Measurements from ENCODE around the gene SCARB1. TPM values are rescaled to one million over a fixed set of nuclear protein-coding genes. Genes with fewer than 3 reads are reported as not detected.

Gene SCARB1
- total RNA-seq, 2 experiments from 2014 or later: 18.2 to 18.3 TPM

- intact Hi-C loops (cut with micrococcal nuclease): no loop called here
- no peak overlapping the region for H3K27ac Mint-ChIP-seq
- DNase-seq: no peak
- H3K27me3 Mint-ChIP-seq (ENCODE audit: low read depth): no peaks in the 10 kb centered on the region
- no peak overlapping the region for H3K4me3 Mint-ChIP-seq
- no peaks in the 10 kb centered on the region for H3K9me3 Mint-ChIP-seq
- H3K4me1 Mint-ChIP-seq (ENCODE audit: low read depth): no peaks in the 10 kb centered on the region
- H3K36me3 Mint-ChIP-seq (ENCODE audit: low read depth): peaks cover 23% of the 10 kb centered on the region
- CTCF ChIA-PET: no interaction called here
Measured at GRCh38 chr12:124817076-124818000, 46.3 kb downstream of the SCARB1 start.

- Mint-ChIP-seq H3K9me3 (no peaks in the 10 kb centered on the region), H3K36me3 (ENCODE audit: low read depth) (peaks cover 24% of the 10 kb centered on the region), H3K4me1 (ENCODE audit: low read depth) (no peaks in the 10 kb centered on the region), H3K4me3 (no peak overlapping the region), H3K27me3 (ENCODE audit: low read depth) (no peaks in the 10 kb centered on the region), H3K27ac (no peak overlapping the region)
- intact Hi-C loops (cut with micrococcal nuclease): no loop called here
- DNase-seq: no peak
- CTCF ChIA-PET: no interaction called here
Measured at GRCh38 chr12:124816295-124816854, 47.3 kb downstream of the SCARB1 start.

GRCh38 chr12:124814741-124815613, 48.7 kb downstream of the SCARB1 start:
- DNase-seq: no peak
- no peaks in the 10 kb centered on the region for H3K4me1 Mint-ChIP-seq (ENCODE audit: low read depth)
- H3K36me3 Mint-ChIP-seq (ENCODE audit: low read depth): peaks cover 24% of the 10 kb centered on the region
- intact Hi-C loops (cut with micrococcal nuclease): no loop called here
- H3K4me3 Mint-ChIP-seq: no peak overlapping the region
- no peaks in the 10 kb centered on the region for H3K27me3 Mint-ChIP-seq (ENCODE audit: low read depth)
- no peak overlapping the region for H3K27ac Mint-ChIP-seq
- CTCF ChIA-PET: no interaction called here
- no peaks in the 10 kb centered on the region for H3K9me3 Mint-ChIP-seq

- no peaks in the 10 kb centered on the region for H3K27me3 Mint-ChIP-seq (ENCODE audit: low read depth)
- H3K9me3 Mint-ChIP-seq: no peaks in the 10 kb centered on the region
- CTCF ChIA-PET: interaction anchor here (0.6 kb wide), 1 partner anchor 13 kb away, joined by 3 read pairs; no protein-coding TSS in a partner anchor
- no peaks in the 10 kb centered on the region for H3K4me1 Mint-ChIP-seq (ENCODE audit: low read depth)
- H3K4me3 Mint-ChIP-seq: no peak overlapping the region
- DNase-seq: no peak
- no peak overlapping the region for H3K27ac Mint-ChIP-seq
- intact Hi-C loops (cut with micrococcal nuclease): no loop called here
- H3K36me3 Mint-ChIP-seq (ENCODE audit: low read depth): peaks cover 24% of the 10 kb centered on the region
Measured at GRCh38 chr12:124813782-124814181, 49.9 kb downstream of the SCARB1 start.

GRCh38 chr12:124812979-124813378, 50.7 kb downstream of the SCARB1 start:
- Mint-ChIP-seq H3K27ac (no peak overlapping the region), H3K36me3 (ENCODE audit: low read depth) (peaks cover 24% of the 10 kb centered on the region), H3K27me3 (ENCODE audit: low read depth) (no peaks in the 10 kb centered on the region), H3K4me1 (ENCODE audit: low read depth) (no peaks in the 10 kb centered on the region), H3K9me3 (no peaks in the 10 kb centered on the region), H3K4me3 (no peak overlapping the region)
- intact Hi-C loops (cut with micrococcal nuclease): no loop called here
- CTCF ChIA-PET: no interaction called here
- no peak for DNase-seq

- intact Hi-C loops (cut with micrococcal nuclease): no loop called here
- Mint-ChIP-seq H3K36me3 (ENCODE audit: low read depth) (peaks cover 24% of the 10 kb centered on the region), H3K4me3 (no peak overlapping the region), H3K27me3 (ENCODE audit: low read depth) (no peaks in the 10 kb centered on the region), H3K27ac (no peak overlapping the region), H3K9me3 (no peaks in the 10 kb centered on the region), H3K4me1 (ENCODE audit: low read depth) (no peaks in the 10 kb centered on the region)
- DNase-seq: no peak
- CTCF ChIA-PET: interaction anchor here (0.6 kb wide), 1 partner anchor 420 kb away, joined by 4 read pairs; no protein-coding TSS in a partner anchor
Measured at GRCh38 chr12:124812356-124812755, 51.3 kb downstream of the SCARB1 start.

GRCh38 chr12:124811633-124812032, 52.0 kb downstream of the SCARB1 start:
- no peaks in the 10 kb centered on the region for H3K4me1 Mint-ChIP-seq (ENCODE audit: low read depth)
- H3K9me3 Mint-ChIP-seq: no peaks in the 10 kb centered on the region
- no peak overlapping the region for H3K4me3 Mint-ChIP-seq
- intact Hi-C loops (cut with micrococcal nuclease): no loop called here
- H3K27ac Mint-ChIP-seq: no peak overlapping the region
- no peak for DNase-seq
- CTCF ChIA-PET: interaction anchor here (0.7 kb wide), 1 partner anchor 11 kb away, joined by 3 read pairs; no protein-coding TSS in a partner anchor
- H3K36me3 Mint-ChIP-seq (ENCODE audit: low read depth): peaks cover 25% of the 10 kb centered on the region
- no peaks in the 10 kb centered on the region for H3K27me3 Mint-ChIP-seq (ENCODE audit: low read depth)

- CTCF ChIA-PET: interaction anchor here (0.6 kb wide), 1 partner anchor 143 kb away, joined by 3 read pairs; no protein-coding TSS in a partner anchor
- H3K27me3 Mint-ChIP-seq (ENCODE audit: low read depth): no peaks in the 10 kb centered on the region
- peaks cover 22% of the 10 kb centered on the region for H3K36me3 Mint-ChIP-seq (ENCODE audit: low read depth)
- no peaks in the 10 kb centered on the region for H3K4me1 Mint-ChIP-seq (ENCODE audit: low read depth)
- H3K27ac Mint-ChIP-seq: no peak overlapping the region
- no peak overlapping the region for H3K4me3 Mint-ChIP-seq
- intact Hi-C loops (cut with micrococcal nuclease): no loop called here
- no peaks in the 10 kb centered on the region for H3K9me3 Mint-ChIP-seq
- DNase-seq: no peak
Measured at GRCh38 chr12:124809878-124810277, 53.8 kb downstream of the SCARB1 start.

GRCh38 chr12:124809391-124809790, 54.3 kb downstream of the SCARB1 start:
- intact Hi-C loops (cut with micrococcal nuclease): no loop called here
- no peaks in the 10 kb centered on the region for H3K27me3 Mint-ChIP-seq (ENCODE audit: low read depth)
- no peak overlapping the region for H3K4me3 Mint-ChIP-seq
- no peak for DNase-seq
- CTCF ChIA-PET: no interaction called here
- no peaks in the 10 kb centered on the region for H3K4me1 Mint-ChIP-seq (ENCODE audit: low read depth)
- H3K9me3 Mint-ChIP-seq: no peaks in the 10 kb centered on the region
- no peak overlapping the region for H3K27ac Mint-ChIP-seq
- H3K36me3 Mint-ChIP-seq (ENCODE audit: low read depth): peaks cover 20% of the 10 kb centered on the region

- Mint-ChIP-seq H3K27ac (no peak overlapping the region), H3K36me3 (ENCODE audit: low read depth) (peaks cover 12% of the 10 kb centered on the region), H3K4me1 (ENCODE audit: low read depth) (no peaks in the 10 kb centered on the region), H3K4me3 (no peak overlapping the region), H3K27me3 (ENCODE audit: low read depth) (no peaks in the 10 kb centered on the region), H3K9me3 (no peaks in the 10 kb centered on the region)
- intact Hi-C loops (cut with micrococcal nuclease): no loop called here
- no peak for DNase-seq
- CTCF ChIA-PET: no interaction called here
Measured at GRCh38 chr12:124808272-124808671, 55.4 kb downstream of the SCARB1 start.

GRCh38 chr12:124805876-124806668, 57.6 kb downstream of the SCARB1 start:
- H3K4me1 Mint-ChIP-seq (ENCODE audit: low read depth): no peaks in the 10 kb centered on the region
- H3K36me3 Mint-ChIP-seq (ENCODE audit: low read depth): peaks cover 6% of the 10 kb centered on the region
- no peak for DNase-seq
- intact Hi-C loops (cut with micrococcal nuclease): no loop called here
- H3K9me3 Mint-ChIP-seq: no peaks in the 10 kb centered on the region
- CTCF ChIA-PET: no interaction called here
- no peaks in the 10 kb centered on the region for H3K27me3 Mint-ChIP-seq (ENCODE audit: low read depth)
- no peak overlapping the region for H3K4me3 Mint-ChIP-seq
- H3K27ac Mint-ChIP-seq: no peak overlapping the region

- no peaks in the 10 kb centered on the region for H3K4me1 Mint-ChIP-seq (ENCODE audit: low read depth)
- CTCF ChIA-PET: no interaction called here
- no peak for DNase-seq
- intact Hi-C loops (cut with micrococcal nuclease): no loop called here
- H3K4me3 Mint-ChIP-seq: no peak overlapping the region
- H3K27me3 Mint-ChIP-seq (ENCODE audit: low read depth): no peaks in the 10 kb centered on the region
- H3K27ac Mint-ChIP-seq: no peak overlapping the region
- peaks cover 6% of the 10 kb centered on the region for H3K36me3 Mint-ChIP-seq (ENCODE audit: low read depth)
- no peaks in the 10 kb centered on the region for H3K9me3 Mint-ChIP-seq
Measured at GRCh38 chr12:124805050-124805449, 58.6 kb downstream of the SCARB1 start.

Measured in activated naive CD4-positive, alpha-beta T cell treated with anti-CD3 and anti-CD28 coated beads for 36 hours (primary cell).